GM19035 (cell line): ENCODE data around the gene SLC25A24.
"Not testable (repeated sequence)": the region's sequence is repeated elsewhere in the genome, so short reads cannot be mapped to it uniquely, and the experiment has no call there.

Source experiments
- ATAC-seq: cut with Tn5 transposase; IDR thresholded peaks from one replicate; pipeline ENCODE4 v1.9.1; 2021; ENCODE audit not compliant: unreplicated experiment

Gene SLC25A24

GRCh38 chr1:108140936-108141335 lies 59.2 kb downstream of the SLC25A24 start:
- ATAC-seq = no peak

- no peak for ATAC-seq
Measured at GRCh38 chr1:108140177-108140576, 60.0 kb downstream of the SLC25A24 start.

- not testable (repeated sequence) for ATAC-seq
Measured at GRCh38 chr1:108139555-108139954, 60.6 kb downstream of the SLC25A24 start.

DNA sequence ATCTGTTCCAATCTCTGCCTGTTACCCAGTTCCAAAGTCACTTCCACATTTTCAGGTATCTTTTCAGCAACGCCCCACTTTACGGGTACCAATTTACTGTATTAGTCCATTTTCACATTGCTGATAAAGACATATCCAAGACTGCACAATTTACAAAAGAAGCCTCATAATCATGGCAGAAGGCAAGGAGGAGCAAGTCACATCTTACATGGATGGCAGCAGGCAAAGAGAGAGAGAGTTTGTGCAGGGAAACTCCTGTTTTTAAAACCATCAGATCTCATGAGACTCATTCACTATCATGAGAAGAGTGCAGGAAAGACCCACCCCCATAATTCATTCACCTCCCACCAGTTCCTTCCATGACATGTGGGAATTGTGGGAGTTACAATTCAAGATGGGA lies 67.0 kb downstream of the SLC25A24 start:
- not testable (repeated sequence) for ATAC-seq

GRCh38 chr1:108132367-108132766 lies 67.8 kb downstream of the SLC25A24 start:
- not testable (repeated sequence) for ATAC-seq

DNA sequence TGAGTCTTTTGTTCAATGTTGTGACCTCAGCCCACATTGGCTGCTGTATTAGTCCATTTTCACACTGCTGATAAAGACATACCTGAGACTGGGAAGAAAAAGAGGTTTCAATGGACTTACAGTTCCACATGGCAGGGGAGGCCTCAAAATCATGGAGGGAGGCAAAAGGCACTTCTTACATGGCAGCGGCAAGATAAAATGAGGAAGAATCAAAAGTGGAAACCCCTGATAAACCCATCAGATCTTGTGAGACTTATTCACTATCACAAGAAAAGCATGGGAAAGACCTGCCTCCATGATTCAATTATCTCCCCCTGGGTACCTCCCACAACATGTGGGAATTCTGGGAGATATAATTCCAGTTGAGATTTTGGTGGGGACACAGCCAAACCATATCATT lies 68.9 kb downstream of the SLC25A24 start:
- not testable (repeated sequence) for ATAC-seq

- ATAC-seq = no peak
Measured at GRCh38 chr1:108130794-108131193, 69.3 kb downstream of the SLC25A24 start.

- no peak for ATAC-seq
Measured at GRCh38 chr1:108129999-108130398, 70.1 kb downstream of the SLC25A24 start.

- peak; percentile 96 for ATAC-seq
Measured at GRCh38 chr1:108125312-108126138, 74.6 kb downstream of the SLC25A24 start.

- ATAC-seq = no peak
Measured at GRCh38 chr1:108124622-108125311, 75.4 kb downstream of the SLC25A24 start.

DNA sequence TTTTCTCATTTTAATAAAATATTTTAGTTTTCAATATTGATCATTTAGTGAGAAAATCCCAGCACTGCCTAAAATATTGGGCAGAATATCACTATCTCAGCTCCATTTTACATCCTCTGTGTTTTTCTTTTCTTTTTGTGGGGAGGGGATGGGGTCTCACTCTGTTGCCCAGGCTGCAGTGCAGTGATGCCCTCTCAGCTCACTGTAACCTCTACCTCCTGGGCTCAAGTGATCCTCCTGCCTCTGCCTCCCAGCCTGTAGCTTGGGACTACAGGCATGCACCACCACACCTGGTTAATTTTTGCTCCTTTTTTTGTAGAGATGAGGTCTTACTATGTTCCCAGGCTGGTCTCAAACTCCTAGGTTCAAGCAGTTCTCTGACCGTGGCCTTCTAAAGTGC lies 76.1 kb downstream of the SLC25A24 start:
- ATAC-seq = no peak

- no peak for ATAC-seq
Measured at GRCh38 chr1:108121358-108122143, 78.6 kb downstream of the SLC25A24 start.

DNA sequence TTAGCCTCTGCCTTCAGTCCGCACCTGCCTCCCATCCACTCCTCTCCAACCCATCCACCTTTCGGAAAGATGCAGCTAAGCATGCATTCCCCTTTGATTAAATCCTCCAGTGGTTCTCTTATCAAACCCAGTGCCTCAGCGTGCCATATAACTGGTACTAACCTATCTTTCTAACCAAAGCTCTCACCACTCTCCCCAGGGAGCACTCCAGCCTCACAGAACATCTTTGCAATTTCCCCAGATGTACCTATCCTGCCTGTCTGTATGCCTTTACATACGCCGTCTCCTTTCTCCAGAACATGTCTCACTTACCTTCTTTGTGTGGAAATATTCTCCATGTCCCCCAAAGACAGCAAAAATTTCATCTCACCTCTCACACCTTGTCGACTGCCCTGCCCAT lies 80.0 kb downstream of the SLC25A24 start:
- ATAC-seq = no peak

- no peak for ATAC-seq
Measured at GRCh38 chr1:108119500-108119899, 80.6 kb downstream of the SLC25A24 start.

- ATAC-seq = no peak
Measured at GRCh38 chr1:108117945-108118902, 81.9 kb downstream of the SLC25A24 start.

- no peak for ATAC-seq
Measured at GRCh38 chr1:108117237-108117636, 82.9 kb downstream of the SLC25A24 start.

GRCh38 chr1:108114033-108114599 lies 86.0 kb downstream of the SLC25A24 start:
- ATAC-seq = no peak

DNA sequence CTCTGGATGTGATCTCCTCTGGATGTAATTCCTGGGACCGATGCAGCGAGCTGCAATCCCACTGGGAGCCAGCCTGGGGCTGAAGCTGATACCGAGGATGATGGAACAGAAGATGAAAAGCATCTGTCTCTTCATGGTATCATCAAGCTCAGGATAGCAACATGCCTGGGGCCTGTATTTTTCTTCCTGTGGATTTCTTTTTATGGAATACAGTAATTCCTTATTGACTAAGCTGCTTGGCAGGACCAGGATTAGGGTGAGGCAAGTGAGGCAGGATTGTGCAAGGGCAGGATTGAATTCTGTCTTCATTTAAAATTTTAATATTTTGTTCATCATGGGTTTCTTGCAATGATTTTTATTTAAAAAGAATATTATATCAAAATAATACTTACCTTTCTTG lies 86.6 kb downstream of the SLC25A24 start:
- no peak for ATAC-seq

DNA sequence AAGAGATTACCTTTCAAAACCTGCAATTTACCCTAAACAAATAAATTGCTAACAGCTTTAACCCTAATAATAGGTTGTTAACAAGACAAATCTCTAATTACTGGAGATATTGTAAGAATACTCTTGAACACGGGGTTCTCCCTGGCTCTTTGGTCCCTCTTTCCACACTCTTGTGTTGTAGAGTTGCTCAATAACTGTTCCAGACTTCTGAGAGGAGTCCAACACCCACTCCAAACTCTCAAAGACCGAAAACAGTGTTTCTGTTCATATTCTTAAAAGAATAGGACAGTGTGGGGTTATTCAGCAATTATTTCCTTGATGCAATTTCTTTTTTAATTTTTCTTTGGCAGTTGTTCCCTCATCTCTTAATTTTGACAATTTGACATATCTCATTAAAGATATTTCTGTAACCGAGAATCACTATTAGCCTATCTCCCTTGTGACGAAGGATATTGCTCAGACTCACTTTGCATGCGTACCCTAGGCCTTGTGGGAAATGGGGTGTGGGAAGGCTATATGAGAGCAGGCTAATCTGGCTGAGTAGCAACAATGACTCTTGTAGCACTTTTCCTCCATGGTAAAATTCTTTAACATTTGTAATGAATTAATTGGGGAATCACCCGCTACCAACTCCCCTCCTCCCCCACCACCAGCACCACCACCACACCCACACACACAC lies 90.7 kb downstream of the SLC25A24 start:
- ATAC-seq = no peak
